Measurements from ENCODE around the gene IGSF11.

The IGSF11 gene

DNA sequence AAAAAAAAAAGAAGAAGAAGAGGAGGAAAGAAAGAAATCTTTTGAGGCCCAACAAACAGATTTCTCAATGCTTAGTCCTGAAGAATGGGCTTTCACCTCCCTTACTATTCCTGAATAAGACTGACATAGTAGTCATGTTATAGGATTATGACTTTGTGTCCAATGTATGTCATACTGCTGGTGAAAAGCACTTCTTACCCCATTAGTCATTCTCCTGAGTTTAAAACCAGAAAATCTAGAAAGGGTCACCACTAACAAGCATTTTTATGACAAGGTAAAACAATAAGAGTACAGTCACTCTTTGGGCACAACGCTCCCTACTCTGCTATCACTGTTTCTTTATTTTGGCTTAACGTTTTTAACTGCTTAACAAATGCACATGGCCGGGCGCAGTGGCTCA, 88.2 kb downstream of the IGSF11 start:
- ATAC-seq: no peak

DNA sequence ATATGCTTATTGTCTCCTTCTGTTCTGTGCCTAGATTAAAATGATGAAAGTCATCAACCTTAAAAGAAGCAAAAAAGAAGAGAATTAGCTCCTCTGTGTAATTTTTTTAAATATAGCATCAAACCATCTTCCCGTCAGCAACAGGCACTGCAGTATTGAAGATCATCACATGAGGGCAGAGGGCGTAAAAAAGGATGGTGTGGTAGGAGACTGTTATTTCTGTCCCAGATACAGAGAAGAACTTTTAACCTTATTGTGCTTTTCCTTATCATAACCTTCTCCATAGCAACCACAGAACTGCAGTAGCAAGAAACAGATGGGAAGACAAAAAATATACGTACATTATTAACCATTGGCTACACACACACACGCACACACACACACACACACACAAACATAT, 88.8 kb downstream of the IGSF11 start:
- ATAC-seq: no peak

DNA sequence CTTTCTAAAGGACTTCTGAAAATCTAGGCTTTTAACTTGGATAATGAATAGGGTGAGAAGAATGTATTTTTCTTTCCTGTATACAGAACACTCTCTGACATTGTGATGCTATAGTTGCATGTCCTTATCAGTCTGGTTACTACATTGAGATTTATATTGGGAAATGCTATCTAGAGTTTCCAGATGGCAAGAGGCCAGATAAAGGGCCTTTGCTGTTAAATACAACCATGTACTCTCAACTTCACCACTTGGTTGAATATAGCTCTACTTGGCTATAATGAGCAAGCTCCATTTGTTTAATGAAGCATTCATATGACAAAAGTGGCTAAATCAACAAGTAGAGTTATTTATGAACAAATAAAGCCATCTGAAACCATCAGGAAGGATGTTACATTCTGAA, 91.0 kb downstream of the IGSF11 start:
- no peak for ATAC-seq

DNA sequence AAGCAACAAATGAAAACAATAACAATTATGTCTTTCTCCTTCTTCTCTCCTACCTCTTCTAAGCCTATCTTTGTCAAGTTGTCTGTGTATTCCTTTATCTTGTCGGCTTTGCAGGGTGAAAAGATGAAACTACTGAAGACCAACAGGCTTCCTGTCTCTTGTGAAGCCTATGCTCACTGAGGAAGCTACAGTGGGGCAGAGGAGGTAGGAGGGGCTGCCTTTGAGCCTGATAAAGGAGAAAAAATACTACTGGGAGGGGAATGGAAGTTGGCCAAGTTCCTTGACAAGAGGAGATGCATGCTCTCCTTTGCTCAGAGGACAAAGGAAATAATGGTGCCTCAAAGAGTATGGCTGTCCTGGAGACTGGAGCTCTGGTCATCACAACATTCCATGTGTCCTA, 92.0 kb downstream of the IGSF11 start:
- ATAC-seq: no peak

DNA sequence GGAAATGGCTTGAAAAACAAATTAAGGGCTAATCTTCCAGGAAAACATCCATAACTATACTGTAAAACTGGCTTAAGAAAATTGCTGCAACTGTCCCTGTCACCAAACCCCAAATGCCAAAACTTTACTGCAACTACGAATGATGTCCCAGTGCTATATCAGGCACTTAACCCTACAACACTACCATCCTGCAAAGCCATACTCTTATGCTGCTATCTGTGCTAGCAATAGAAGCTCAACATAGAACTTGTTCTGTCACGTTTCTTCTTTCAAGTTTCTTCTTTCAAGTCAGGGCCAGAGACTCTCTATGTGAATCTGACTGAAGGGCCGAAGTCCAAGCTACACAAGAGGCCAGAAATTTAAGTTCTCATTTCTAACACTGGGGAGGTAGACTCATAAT, 92.5 kb downstream of the IGSF11 start:
- no peak for ATAC-seq

DNA sequence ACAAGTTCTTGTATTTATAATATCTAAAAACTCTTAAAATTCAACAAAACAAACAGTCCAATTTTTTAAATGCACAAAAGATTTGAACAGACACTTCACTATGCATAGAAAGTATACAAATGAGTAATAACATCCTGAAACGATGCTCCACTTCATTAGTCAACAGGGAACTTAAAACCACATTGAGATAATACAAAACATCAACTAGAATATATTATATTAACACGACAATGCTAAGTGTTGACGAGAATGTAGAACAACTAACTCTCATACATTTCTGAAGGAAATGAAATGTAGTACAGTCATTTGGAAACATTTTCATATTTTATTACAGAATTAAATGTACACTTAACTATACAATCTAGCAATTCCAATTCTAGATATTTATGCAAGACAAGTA, 93.4 kb downstream of the IGSF11 start:
- ATAC-seq: no peak

DNA sequence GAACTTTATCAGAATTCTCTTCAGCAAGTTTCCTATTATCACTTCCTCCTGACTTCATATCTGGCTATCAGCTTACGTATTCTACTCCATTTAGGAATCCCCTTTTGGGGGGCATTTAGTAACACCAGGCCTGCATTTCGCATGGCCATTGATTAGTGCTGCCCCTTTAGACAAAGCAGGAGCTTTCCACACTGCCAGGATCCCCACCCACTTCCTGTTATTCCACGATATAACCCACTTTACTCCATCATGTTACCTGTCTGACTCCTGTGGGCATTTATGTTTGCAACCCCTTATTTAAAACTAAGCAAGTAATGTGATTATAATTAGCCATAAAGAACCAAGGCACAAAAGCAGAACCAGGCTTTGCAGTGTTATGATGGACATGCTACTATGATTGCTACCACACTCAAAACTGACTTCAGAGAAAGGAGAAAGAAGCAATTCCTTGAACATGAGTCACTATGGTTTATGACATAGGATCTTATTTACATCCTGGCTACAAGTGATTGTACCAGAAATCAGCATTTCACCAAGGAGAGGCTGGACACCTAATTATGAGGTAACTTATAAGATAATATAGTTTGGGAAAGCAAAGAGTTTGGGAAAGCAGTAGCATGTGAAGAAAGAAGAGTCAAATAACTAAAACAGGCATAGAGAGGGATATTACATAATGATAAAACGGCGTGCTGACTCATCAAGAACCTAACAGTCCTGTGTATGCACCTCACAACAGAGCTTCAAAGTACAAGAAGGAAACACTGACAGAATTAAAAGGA, 96.3 kb downstream of the IGSF11 start:
- no peak for ATAC-seq

DNA sequence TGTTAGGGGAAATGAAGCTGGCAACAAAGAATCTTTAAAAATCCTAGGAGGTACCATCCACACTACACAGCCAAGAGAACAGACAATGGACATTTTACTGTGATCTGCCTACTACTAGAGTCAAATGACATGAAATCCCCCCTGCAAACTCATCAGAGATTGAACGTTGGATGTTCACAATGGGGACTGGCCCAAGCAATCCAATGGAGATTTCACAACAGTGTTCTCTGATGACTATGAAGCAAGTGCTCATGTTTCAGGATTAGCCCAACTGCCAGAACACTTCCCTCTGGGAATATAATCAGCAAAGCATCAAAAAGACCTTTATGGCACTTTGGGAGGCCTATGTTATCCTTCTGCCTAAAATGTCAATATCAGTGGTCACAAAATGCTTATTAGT, 97.8 kb downstream of the IGSF11 start:
- no peak for ATAC-seq

DNA sequence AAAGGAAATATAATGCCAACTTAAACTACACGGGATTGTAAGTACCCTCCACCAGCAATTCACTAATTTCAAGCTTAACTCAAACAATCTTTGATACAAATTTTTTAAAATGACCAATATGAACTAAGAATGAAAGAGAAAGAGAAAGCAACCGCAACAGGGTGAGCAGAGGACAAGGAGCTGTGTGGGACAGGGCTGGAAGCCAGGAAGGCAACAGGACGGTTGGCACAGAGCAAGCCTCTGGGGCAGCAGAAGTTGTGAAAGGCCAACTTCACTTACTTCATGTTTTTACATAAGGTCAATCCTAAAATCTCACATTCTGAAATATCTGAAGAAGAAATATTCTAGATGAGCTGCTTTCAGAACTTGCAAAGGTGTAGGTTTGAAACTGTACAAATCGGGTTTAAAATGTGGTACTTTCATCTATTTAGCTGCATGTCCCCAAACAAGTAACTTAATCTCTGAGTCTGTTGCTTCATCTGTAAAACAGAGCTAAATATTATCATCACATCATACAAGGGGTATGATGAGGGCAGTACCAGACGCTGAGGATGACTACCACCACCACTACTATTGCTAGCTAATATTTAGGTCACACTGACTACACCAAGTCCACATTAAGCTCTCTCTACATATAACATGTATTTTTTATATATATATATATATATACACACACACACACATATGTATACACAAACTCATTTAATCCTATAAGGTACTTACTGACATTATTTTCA, 101.7 kb downstream of the IGSF11 start:
- ATAC-seq: no peak

DNA sequence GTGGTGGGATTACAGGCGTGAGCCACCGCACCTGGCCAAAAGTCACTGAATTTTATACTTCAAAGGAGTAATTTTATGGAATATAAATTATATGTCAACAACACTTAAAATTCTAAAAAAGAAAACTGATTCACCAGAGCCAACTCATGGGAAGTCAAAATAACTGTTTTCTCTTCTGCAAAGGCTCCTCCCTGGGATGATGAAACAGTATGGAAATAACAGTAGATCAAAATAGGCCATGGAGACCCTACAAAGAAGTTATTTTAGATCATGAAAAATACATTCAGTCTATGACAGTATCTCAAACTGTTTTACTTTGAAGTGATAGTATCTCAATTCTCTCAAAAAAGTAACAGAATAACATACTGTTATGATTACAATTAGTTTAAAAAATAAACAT, 102.7 kb downstream of the IGSF11 start:
- ATAC-seq: no peak

DNA sequence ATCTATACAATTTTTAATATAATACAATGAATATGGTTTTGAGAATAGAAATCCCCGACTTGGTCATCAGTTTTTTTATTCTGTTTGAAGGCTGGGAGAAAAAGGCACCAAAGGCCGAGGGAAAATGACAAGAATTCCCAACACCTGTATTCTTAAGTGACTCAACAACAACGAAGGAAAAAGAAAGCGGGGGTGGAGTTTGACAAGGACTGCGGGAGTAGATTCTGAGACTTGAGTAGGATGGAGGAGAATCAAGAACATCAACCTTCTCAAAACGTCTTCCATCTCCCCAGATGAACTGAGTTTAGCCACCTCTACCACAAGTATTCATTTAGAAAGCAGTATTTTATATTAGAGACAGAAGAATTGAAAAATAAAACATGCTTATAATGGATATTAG, 107.2 kb downstream of the IGSF11 start:
- ATAC-seq: no peak

DNA sequence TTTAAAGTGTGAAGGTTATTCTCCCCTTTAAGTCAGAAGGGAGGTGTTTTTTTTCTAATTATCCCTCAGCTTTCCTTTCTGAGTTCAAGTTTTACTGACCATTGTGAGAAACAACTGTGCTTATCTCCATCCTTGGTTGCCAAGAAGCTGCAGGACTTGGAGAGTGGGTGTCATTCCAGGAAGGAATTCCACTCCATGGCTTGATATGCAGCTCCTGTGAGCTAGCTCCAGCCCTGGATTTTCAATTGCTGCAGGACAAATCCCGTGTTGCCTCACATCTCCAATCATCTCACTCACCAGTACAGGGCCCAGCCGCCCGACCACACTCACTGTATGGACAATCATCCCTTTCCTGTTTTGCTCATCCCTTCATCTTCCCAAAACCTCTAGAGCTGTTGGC, 122.5 kb downstream of the IGSF11 start:
- ATAC-seq: no peak

DNA sequence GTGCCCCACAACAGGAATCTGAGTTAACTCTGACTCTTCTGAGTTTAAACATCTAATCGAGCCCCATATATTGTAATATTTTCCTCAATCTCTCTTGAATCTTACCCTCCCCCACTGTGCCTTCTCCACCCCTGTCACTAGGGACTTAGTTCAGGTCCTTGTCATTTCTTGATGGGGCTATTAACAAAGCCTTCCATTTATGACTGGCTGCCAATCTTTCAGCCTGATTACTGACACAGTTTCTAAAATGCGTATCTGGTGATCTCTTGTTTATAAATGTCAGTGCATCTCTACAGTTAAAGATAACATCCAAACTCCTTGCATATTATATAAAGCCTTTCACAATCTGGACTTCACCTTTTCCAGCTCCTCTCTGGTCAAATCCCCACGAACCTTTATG, 124.3 kb downstream of the IGSF11 start:
- no peak for ATAC-seq

DNA sequence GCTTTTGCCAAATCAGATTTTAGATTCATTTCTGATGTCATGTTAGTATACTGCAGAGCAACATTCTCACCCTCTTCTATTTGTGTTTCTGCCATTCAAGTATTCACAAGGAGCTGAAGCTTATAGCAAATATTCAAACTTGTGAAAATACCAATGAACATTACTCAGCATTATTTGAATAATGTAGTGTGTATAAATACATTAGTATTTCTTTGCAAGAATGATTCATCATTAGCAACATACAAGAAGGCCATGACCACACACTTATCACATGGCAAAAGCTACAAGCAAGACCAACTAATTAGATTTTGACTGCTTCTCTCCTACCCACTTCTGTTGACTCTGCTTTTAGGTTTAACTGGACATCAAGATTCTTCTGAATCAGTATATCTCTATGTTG, 124.9 kb downstream of the IGSF11 start:
- ATAC-seq: peak in 1 of 2 donors; percentile 21

DNA sequence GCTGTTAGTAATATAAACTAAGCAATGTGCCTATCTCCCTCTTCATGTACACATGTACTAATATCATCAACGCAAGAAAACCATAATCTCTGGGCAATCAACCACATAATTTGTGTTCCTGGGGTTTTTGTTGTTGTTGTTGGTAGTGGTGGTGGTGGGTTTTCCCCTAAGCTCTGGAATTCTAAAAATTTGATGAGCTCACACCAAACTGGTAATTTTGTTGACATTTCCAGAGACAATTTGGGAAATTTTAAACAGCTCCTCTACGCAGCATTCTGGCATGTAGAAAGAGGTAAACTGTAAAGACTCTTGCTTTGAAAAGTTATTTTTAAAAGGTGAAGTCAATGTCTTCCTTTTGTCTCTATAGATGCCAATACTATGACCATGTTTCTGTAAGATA, 126.7 kb downstream of the IGSF11 start:
- ATAC-seq: no peak

DNA sequence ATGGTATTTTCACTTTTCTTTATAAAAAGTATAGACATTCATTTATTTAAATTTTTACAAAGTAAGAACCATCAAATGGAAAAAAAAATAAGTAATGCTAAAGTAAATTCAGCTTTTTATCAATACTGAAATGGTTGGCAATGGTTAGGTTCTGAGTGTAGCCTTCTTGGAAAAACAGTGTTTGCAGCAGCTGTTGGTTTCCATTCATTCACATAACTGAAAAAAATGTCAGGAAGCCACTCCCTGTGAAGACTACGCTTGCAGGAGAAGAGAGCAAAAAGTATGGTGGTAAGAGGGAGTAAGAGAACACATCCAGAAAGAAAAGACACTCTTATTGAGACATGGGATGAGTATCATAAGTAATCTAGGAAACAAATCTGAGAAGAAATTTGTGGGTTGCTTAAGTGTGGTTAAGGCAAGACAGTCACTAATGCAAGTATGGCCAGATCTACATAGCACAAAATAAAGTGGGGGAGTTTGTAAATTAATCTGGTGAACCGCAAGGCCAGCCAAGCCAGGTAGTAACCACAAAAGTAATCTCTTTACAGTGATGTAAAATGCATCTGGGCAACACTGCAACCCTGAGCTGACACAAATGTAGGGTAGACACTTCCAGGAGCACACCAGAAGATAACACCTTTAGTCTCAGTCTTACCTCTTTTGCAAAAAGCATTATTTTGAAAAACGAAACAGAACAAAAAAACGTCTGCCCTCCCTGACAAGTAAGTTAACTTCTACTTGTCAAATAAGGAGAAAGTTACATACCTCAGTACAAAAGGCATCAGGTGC, 133.7 kb downstream of the IGSF11 start:
- ATAC-seq: no peak

DNA sequence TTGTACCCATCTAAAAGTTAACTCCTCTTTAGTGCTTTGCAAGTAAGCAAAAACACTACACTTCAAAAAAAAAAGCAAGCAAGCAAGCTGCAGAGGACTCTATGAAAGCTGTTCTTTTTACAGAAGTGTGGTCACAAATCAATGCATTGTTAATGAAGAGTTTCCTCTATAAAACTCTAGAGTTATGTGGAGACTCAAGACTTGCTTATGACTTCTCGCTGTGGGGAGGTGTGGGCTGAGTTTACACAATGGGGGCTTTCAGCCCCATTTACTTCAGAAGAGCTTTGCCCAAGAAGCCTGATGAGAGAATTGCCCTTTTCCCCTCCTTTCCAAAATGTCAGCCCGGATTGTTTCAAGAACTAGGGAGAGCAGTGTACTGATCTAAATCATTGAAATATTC, 144.4 kb downstream of the IGSF11 start:
- no peak for ATAC-seq

DNA sequence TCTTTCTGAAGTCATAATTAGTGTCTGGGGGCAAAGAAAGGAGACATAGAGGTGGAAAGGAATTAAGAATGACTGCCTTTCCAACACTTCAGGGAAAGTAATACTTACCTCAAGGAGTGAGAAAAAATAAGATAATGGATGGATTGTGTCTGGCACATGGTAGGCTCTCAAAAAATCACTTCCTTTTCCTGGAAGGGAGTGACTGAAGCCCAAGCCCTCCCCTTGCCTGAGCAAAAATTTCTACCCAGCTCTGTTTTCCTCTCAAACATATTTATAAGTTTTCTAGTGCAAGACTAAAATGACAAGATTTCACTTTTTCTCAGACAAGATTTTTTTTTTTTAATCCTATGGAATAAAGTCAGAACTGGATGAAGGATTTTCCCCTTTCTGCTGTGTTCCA, 145.0 kb downstream of the IGSF11 start:
- no peak for ATAC-seq

DNA sequence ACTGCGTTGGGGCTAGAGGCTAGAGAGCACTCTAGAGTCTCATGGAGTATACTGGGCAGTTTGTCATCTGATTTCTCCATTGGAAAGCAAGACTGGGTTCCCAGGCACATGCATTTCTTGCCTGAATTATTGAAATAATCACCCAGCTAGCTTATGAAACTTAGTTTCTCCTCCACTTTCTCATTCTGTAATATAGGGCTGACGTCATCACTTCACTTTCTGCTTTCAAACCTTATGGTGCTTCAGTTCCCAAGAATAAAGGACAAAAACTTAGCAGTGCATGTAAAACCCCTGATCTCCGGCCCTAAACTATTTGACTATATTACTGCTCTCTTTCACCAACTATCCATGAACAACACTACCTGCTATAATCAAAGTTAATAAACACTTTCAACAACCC, 147.9 kb downstream of the IGSF11 start:
- no peak for ATAC-seq

DNA sequence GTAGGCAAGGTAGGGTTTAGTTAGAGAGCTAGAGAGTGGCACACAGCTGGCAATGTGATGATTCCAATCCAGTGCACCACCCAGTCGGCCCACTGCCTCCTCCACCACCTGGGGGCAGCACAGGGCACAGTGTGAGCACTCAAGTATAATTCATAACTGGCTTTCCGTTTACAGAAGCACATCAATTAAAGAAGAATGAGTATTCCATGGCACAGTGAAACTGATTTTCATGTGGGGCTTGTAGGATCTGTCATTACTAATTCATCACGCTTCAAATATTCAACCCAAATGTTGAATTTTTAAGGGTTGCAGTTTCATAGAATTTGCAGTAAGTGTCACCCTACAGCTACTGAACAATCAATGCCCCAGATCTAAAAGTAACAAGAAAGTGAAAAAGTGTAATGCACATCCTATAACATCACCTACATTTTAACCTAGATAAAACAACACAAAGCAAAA, 149.9 kb downstream of the IGSF11 start:
- ATAC-seq: peak; percentile 56 to 74

DNA sequence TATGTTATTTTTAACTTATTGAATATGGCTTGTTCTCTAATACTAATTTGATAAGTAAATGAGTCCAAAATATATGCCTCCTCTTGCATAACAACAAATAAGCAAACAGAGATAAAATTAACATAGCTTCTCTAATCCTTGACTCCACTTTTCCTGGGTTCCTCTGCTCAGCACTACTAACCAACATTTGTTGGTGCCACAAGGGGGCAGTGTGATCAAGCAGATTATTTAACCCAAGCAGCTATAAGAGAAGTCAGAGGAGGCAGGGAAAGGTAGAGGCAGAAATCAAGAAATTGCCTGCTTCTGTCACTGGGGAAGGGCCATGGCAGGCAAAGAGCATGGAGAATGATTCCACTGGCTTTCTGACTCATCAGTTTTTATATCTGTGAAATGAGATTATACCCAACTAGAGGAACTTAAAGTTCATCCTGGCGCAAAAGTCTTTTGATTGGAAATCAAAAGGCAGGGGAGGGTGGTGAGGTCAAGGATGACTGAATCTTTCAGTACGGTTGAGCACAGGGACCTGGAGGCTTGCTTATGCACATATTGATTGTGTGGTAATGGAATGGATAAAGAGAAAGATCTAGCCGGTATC, 152.2 kb downstream of the IGSF11 start:
- peak; percentile 52 to 65 for ATAC-seq

DNA sequence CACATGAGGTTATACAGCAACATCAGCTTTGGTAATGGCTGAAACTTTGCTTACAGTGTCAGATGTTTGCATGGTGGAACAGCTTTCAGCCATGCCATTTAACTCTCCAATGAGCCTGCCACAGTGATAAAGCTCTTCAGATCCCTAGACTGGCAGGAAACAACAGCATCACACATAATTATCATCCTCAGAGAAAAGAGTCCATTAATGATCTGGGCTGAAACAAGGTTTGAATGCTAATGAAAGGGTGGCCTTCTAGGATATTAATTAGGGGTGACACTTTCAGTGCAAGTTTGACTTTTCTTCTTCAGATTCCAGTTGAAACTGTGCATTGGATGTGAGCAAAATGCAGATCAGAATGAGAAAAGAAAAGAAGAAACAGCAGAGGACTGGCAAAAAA, 166.6 kb downstream of the IGSF11 start:
- no peak for ATAC-seq

DNA sequence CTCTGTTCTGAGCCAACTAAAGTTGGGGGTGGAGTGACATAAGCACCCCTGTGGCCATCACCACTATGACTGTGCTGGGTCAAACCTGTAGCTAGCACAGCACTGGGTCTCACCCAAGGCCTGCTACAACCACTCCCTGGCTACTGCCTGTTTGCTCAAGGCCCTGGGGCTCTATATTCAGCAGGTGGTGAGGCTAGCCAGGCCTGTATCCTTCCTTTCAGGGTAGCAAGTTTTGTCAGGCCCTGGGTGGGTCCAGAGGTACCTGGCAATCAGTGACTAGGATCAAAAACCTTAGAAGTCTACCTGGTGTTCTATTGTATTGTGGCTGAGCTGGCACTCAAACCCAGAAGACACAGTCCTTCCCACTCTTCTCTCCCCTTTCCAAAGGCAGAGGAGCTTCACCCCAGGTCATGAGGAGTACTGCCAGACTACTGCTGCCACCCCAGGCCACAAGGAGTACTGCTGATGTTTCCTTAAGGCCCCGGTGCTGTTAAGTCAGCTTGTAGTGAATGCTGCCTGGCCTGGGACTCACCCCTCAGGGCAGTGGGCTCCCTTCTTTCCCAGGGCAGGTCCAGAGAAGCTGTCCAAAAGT, 170.8 kb downstream of the IGSF11 start:
- no peak for ATAC-seq
